NCI-H748 (cell line): Measurements from ENCODE around the gene CRK.
"Not testable (repeated sequence)": the region's sequence is repeated elsewhere in the genome, so short reads cannot be mapped to it uniquely, and the experiment has no call there.

Source experiments
- DNase-seq: peaks from one replicate; lab custom pipeline; 2025; ENCODE audit not compliant: unreplicated experiment; lab: John Stamatoyannopoulos, UW

The CRK gene

DNA sequence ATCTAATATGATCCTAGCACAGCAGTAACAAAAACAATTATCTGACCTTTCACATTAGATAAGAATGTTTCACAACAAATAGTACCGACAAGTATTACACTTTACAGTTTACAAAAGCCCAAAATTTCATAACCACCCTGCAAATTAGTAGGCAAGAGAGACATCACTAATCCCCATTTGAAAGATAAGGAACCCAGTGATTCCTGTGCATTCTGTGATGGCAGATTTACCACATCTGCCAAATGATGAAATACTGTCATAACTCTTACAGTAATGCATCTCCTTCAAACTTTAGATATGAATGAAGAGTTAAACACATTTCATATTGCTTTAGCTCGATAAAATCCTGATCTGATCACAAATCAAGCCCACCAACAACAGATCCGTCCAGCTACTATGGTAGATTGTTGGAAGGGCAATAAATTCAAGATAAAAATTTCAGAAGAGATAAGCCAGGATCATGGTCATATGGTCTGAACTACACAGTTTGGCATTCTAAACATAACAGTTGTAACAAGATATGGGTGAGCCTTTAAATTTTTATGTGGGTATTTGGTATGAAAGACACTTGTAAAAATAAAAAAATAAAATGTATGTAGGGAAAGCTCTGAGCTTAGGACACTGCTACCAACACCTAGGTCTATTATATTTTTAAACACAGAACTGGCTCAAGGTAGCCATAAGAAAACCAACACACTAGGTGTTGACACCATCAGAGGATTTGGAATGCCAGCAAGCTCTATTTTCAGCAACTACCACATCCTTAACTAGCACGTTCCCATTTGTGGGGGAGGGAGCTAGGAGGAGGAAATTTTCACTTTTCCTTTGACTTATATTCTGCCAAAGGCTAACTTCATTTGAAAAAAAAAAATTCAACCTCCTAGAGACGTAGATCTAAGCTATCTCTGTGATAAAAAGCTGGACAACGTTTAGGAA lies 65.3 kb downstream of the CRK start:
- DNase-seq: no peak

DNA sequence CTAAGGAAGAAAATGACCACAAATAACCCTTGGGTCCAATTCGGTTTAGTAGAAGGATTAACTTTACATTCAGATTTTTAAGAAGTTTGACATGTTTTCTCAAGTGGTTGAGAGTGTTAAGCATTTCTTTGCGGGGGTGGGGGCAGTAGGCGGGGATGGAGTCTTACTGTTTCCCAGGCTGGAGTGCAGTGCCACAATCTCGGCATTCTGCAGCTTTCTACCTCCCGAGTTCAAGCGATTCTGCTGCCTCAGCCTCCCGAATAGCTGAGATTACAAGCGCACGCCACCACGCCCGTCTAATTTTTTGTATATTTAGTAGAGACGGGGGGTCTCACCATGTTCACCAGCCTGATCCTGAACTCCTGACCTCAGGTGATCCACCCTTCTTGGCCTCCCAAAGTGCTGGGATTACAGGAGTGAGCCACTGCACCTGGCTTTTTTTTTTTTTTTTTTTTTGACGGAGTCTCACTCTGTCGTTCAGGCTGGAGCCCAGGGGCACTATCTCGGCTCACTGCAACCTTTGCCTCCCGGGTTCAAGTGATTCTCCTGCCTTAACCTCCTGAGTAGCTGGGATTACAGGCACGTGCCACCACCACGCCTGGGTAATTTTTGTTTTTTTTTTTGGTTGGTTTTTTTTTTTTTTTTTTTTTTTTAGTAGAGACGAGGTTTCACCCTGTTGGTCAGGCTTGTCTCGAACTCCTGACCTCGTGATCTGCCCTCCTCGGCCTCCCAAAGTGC lies 68.4 kb downstream of the CRK start:
- not testable (repeated sequence) for DNase-seq

DNA sequence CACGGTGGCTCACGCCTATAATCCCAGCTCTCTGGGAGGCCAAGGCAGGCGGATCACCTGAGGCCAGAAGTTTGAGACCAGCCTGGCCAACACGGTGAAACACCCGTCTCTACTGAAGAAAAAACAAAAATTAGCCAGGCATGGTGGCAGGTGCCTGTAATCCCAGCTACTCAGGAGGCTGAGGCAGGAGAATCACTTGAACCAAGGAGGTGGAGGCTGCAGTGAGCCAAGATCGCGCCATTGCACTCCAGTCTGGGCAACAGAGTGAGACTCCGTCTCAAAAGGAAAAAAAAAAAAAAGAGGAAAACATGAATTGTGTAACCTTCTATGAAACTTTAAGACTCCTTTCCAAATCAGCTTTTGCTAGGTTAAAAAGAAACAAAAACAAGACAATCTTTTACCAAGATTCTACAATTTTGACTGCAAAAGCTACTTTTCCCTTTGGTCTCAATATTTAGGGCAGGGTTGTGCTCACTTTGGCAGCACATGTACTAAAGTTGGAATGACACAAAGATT lies 69.3 kb downstream of the CRK start:
- DNase-seq: not testable (repeated sequence)

DNA sequence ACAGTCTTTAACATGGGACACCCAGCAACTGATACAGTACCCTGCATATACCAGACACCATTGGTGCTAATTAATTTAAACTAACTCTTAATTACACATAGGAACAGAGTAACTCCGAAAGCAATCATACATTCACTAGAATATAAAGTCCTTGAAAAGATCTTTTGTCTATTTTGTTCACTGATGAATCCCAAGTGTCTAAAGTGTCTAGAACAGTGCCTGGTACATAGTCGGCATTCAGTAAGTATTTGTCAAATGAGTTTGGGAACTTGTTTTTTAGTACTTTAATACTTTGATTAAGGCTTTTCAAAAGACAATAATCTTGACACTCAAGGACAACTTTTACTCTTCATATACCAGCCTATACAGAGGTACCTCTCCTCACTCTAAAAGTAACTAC lies 69.8 kb downstream of the CRK start:
- DNase-seq: no peak

DNA sequence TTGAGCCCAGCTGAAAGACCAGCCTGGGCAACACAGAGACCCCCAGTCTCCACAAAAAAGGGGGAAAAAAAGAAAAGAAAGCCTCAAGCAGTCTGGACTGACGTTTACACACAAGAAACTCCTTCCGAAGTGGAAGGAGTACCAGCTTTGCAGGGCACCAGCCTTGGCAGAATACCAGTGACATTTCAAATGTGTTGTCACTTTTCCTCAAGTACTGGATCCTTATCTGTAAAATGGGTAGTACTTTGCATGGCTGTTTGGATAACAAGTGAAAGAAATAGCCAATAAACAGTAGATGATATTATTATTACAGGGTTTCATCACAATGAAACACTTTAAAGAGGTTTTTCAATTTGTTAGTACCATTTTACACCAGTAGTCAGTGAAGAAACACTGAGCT lies 70.2 kb downstream of the CRK start:
- DNase-seq: no peak

DNA sequence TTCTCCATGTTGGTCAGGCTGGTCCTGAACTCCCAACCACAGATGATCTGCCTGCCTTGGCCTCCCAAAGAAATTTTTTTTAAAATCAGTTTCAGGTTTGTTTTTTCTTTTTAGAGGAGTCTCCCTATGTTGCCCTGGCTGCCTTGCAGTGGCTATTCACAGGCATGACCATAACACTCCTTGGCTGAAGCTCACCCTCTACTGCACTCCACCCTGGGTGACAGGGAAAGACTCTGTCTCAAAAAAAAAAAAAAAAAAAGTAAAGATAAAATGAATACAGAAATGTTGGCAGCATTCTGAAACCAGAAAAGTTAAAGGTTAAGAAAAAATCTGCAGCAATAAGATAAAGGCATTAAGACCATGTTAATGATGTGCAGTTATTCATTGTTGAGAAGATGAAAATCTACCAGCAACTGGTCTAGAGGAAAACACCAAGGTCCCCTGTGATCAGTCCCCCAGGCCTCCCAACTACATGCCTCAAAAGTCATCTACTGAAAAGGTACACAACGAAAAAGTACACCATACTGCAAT lies 71.1 kb downstream of the CRK start:
- DNase-seq: no peak

DNA sequence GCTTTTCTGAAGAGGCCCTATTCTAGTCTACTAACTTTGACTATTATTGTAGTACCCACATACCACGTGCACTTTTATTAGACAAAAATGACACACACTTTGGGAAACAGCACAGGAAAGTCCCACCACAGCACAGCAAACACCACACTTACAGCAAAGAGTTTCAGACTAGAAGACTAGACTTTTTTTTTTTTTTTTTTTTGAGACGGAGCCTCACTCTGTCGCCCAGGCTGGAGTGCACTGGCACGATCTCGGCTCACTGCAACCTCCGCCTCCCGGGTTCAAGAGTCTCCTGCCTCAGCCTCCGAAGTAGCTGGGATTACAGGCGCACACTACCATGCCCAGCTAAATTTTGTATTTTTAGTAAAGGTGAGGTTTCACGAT lies 76.1 kb downstream of the CRK start:
- DNase-seq: no peak

DNA sequence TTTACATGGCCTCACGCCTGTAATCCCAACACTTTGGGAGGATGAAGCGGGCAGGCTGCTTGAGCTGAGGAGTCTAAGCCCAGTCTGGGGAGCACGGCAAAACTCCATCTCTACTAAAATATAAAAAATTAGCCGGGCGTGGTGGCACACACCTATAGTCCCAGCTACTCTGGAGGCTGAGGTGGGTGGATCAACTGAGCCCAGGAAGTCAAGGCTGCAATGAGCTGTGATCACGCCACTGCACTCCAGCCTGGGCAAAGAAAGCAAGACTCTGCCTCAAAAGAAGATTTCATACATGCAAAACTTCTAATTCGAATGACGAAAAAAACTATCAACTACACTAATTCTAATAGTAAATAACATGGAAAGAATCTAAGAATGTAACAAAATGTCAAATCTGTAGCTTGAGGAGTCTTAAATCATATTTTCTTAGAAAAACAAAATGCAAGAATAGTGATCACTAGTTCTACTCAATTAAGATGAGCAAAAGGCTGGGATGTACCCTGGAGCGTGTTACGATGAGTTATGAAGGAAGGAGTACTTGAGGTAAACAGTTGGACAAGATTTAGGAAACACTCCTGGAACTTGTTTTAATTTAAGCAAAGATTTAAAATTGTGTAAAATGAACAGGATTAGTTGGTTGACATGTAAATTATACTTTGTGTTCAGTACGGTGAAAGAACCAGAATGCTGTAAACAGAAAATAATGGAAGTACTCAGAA lies 76.7 kb downstream of the CRK start:
- no peak for DNase-seq

DNA sequence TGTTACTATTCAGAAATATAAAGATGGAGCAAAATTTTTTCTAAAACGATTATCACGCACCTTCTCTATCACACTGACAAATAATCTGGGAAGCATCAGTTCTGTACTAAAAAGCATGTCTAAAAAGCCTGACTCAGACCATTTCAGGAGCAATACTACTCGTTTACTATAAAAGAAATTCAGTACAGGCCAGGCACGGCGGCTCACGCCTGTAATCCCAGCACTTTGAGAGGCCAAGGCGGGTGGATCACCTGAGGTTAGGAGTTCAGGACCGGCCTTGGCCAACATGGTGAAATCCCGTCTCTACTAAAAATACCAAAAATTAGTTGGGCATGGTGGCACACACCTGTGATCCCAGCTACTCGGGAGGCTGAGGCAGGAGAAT lies 77.6 kb downstream of the CRK start:
- not testable (repeated sequence) for DNase-seq

DNA sequence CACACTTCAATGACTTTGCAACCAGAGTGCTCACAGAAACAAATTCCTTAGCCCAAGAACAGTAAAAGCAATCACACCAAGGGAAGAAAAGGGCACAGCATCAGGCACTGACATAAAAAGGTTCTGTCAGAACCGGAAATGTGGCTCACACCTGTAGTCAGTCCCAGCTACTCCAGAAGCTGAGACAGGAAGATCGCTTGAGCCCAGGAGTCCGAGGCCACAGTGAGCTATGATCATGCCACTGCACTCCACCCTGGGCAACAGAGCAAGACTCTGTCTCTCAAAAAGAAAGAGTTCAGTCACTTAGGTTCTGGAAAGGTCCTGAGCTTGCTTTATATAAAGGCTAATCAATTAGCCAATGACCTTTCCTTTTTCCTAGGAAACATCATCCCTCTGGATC lies 78.7 kb downstream of the CRK start:
- DNase-seq: no peak

DNA sequence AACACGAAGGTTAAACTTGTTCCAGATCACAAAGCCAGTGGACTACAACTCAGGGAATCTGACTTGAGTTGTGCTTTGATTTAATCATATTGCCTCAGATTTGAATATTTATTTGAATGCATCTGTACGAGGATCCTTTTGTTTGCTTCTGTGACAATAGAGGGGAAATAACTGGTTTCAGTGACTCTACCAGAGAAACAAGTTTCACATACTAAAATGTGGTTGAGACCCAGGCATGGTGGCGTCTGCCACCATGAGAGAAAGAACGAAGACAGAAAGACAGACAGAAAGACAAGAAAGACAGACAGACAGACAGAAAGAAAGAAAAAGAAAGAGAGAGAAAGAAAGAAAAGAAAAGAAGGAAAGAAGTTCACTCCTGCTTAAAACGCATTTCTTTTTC lies 80.0 kb downstream of the CRK start:
- no peak for DNase-seq

DNA sequence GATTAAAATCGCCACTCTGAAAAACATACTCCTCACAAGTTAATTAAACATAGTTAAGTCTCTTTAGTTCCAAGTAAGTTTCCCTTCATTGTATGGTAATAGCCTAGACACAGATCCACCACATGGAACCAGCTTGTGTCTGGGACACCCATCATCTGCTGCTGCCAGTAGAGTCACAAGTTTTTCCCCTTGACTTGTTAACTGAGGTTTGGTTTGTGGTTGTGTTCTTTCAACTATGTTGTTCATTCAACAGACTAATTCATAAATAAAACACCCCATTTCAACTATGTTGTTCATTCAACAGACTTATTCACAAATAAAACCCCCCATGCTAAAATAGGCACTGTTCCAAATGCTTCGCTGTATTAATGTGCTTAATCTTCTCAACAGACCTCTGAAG lies 80.4 kb downstream of the CRK start:
- DNase-seq: no peak

DNA sequence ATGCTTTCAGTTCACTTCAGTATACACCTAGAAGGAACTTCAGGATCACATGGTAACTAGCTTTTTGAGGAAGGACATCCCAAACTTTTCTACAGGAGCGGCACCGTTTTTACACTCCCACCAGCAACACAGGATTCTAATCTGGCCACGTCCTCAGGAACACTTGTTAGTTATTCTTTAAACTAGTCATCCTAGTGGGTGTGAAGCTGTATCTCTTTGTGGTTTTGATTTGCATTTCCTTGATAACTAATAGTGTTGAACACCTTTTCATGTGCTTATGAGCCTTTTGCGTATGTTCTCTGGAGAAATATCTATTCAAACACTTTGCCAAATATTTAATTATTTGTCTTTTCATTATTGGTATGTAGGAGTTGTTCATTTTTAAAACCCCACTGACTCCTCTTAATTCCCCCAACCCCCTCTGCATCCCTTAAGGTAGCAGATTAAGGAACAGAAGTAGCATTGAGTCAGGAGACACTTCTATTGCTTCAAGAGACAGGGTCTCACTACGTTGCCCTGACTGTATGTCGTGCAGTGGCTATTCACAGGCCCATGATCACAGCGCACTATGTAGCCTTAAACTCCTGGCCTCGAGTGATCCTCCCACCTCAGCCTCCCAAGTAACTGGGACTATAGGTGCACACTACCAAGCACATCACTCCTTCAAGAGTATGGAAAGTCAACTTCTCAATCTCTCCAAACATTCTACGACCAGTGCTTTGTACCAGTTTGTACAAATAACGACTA lies 81.4 kb downstream of the CRK start:
- no peak for DNase-seq

DNA sequence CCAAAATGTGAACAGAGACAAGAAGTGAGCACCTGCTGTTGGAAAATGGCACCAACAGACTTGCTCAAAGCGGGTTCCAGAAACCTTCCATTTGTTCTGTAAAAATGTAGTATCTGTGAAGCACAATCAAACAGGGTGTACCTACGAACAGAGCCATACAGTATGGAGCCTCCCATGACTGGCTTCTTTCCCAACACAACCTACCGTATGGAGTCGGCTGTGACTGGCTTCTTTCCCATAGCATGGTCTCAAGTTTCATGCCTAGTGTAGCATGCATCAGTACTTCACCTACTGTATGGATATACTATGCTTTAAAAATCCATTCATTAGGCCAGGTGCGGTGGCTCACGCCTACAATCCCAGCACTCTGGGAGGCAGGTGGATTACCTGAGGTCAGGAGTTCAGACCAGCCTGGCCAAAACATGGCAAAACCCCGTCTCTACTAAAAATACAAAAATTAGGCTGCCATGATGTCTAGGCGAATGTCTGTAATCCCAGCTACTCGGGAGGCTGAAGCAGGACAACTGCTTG lies 82.3 kb downstream of the CRK start:
- DNase-seq: no peak

DNA sequence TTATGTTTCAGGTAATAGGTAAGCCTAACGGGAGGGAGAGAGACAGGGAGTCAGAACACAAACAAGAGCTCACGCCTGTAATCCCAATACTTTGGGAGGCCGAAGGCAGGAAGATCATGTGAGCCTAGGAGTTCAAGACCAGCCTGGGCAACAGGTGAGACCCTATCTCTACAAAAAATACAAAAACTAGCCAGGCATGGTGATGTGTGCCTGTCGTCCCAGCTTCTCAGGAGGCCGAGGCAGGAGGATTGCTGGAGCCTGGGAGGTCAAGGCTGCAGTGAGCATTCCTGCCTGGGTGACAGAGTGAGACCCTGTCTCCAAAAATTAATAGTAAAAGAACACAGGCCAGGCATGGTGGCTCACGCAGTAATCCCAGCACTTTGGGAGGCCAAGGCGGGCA lies 83.4 kb downstream of the CRK start:
- no peak for DNase-seq

DNA sequence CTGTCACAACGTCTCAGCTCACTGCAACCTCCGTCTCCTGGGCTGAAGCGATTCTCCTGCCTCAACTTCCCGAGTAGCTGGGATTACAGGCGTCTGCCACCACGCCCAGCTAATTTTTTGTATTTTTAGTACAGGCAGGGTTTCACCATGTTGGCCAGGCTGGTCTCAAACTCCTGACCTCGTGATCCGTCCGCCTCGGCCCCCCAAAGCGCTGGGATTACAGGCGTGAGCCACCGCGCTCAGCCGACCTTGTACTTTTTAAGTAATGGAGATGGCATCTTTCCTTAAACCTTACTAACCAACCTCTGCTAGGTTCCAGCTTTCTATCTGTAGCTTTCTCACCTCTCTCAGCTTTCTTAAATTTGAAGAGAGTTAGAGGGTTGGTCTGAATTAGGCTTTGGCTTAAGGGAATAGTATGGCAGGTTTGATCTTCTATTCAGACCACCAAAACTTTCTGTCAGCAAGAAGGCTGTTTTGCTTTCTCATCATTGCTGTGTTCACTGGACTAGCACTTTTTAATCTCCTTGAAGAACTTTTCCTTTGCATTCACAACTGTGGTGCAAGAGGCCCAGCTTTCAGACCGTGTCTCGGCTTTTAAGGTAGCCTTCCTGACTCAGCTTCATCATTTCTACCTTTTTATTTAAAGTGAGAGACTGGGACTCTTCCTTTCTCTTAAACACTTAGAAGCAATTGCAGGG lies 84.0 kb downstream of the CRK start:
- DNase-seq: no peak
